Activated T-helper 17 cell treated with anti-CD3 and anti-CD28 coated beads, Interleukin-2, amount 50 U/mL, for 72 hours (primary cell): Measurements from ENCODE around the gene MRNIP. TPM values are rescaled to one million over a fixed set of nuclear protein-coding genes. Genes with fewer than 3 reads are reported as not detected.

Experiments used
- ATAC-seq: fragments of 150-1000 bp; cut with Tn5 transposase; replicated peaks from 2 replicates; pipeline ENCODE4 v1.10.0; 2021; ENCODE audit warnings: mild to moderate bottlenecking, moderate library complexity
- H3K27ac Mint-ChIP-seq: one replicate; pipeline ENCODE4 v1.8.0; 2022; ENCODE audit warnings: mixed read lengths
- H3K27me3 Mint-ChIP-seq: one replicate; pipeline ENCODE4 v1.8.0; 2022; ENCODE audit warnings: mixed read lengths
- H3K36me3 Mint-ChIP-seq: one replicate; pipeline ENCODE4 v1.8.0; 2022; ENCODE audit warnings: low read depth, mild to moderate bottlenecking, mixed read lengths
- H3K4me1 Mint-ChIP-seq: one replicate; pipeline ENCODE4 v1.8.0; 2022; ENCODE audit warnings: mixed read lengths
- H3K4me3 Mint-ChIP-seq: one replicate; pipeline ENCODE4 v1.8.0; 2022; ENCODE audit warnings: mild to moderate bottlenecking, mixed read lengths
- H3K9me3 Mint-ChIP-seq: one replicate; pipeline ENCODE4 v1.8.0; 2022; ENCODE audit warnings: mixed read lengths
- total RNA-seq, 2 donors: library from RNA; stranded (reverse); gene quantifications; one replicate each; pipeline ENCODE4 v1.2.3, GENCODE V29; 2022

MRNIP gene
- total RNA-seq, 2 donors from 2014 or later, result 17.4 to 35.2 TPM

- ATAC-seq, result peak; percentile 47
- H3K36me3 Mint-ChIP-seq, result peaks cover 44% of the 10 kb centered on the region
- H3K9me3 Mint-ChIP-seq, result no peaks in the 10 kb centered on the region
- H3K4me1 Mint-ChIP-seq, result peaks cover 17% of the 10 kb centered on the region
- peak overlapping the region; percentile 87 for H3K4me3 Mint-ChIP-seq
- H3K27me3 Mint-ChIP-seq, result no peaks in the 10 kb centered on the region
- H3K27ac Mint-ChIP-seq, result peak overlapping the region; percentile 61
Measured at GRCh38 chr5:179819296-179820126, 39.1 kb downstream of the MRNIP start.

DNA sequence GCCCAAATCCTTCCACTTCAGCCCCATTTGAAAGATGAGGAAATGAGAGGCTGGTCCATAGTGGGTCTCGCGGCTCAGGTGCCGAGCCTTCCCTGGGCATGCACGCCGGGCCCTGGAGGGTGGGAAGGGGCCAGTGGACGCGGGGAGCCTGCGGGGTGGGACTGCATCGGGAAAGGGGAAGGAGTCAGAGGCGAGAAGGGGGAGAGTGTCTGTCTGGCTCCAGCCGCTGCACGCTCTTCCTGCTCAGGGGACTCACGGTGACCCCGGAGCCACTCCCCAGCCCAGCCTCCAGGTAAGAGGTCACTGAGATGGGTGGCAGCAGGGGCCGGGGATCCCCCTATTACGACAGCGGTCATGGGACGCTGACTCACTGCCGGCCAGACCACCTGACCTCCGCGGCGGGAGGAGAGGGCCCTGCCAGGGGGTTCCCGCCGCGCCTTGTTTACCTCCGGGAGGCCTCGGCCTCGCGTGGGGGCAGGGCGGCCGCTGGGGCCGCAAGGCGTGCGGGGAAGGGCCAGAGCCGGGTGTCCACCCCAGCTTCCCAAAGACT lies 39.8 kb downstream of the MRNIP start:
- Mint-ChIP-seq H3K9me3 (no peaks in the 10 kb centered on the region), H3K36me3 (peaks cover 39% of the 10 kb centered on the region), H3K27ac (peak overlapping the region; percentile 61), H3K4me3 (peak overlapping the region; percentile 87), H3K27me3 (no peaks in the 10 kb centered on the region), H3K4me1 (peaks cover 16% of the 10 kb centered on the region)
- ATAC-seq, result peak; percentile 86

GRCh38 chr5:179817890-179818745 lies 40.5 kb downstream of the MRNIP start:
- peaks cover 39% of the 10 kb centered on the region for H3K36me3 Mint-ChIP-seq
- H3K4me3 Mint-ChIP-seq, result peak overlapping the region; percentile 87
- no peaks in the 10 kb centered on the region for H3K27me3 Mint-ChIP-seq
- H3K4me1 Mint-ChIP-seq, result peaks cover 16% of the 10 kb centered on the region
- peak overlapping the region; percentile 61 for H3K27ac Mint-ChIP-seq
- no peaks in the 10 kb centered on the region for H3K9me3 Mint-ChIP-seq
- no peak for ATAC-seq

- peak overlapping the region; percentile 87 for H3K4me3 Mint-ChIP-seq
Measured at GRCh38 chr5:179817470-179817840, 41.2 kb downstream of the MRNIP start.

DNA sequence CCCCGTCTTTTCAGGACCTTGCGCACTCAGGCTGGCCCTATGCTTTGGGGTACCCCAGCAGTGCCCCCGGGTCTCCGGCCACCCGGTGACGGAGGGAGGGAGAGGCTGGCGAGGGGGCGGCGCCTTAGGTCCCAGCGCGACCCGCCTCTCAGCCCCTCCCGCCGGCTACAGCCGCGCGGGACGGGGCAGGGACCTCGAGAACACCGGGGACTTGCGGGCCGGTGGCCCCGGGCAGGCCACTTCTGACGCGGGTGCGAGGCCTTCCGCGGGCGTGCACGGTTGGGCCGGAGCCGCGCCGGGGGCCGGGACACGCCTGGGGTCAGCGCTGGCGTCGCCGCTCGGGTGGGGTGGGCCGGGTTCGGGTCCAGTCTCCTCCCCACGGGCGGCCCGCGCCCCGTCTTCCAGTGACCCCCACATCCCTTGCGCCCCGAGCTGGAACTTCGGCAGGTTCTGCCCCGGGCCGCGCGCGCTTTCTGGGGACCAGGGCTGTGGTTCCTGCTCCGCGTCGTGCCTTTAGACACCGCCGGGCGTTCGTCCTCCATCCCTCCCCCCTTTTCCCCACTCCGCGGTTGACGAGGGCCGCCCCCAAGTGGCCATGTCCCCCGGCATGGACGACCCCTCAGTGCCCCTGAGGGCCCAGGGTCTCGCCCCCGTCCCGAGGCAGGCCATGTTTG lies 41.7 kb downstream of the MRNIP start:
- H3K27ac Mint-ChIP-seq, result no peak overlapping the region
- peak overlapping the region; percentile 87 for H3K4me3 Mint-ChIP-seq
- H3K27me3 Mint-ChIP-seq, result no peaks in the 10 kb centered on the region
- peaks cover 11% of the 10 kb centered on the region for H3K4me1 Mint-ChIP-seq
- no peaks in the 10 kb centered on the region for H3K9me3 Mint-ChIP-seq
- ATAC-seq, result no peak
- peaks cover 39% of the 10 kb centered on the region for H3K36me3 Mint-ChIP-seq

More at GRCh38 chr5:179817470-179817840, 41.2 kb downstream of the MRNIP start:
- H3K27ac Mint-ChIP-seq, result no peak overlapping the region
- no peaks in the 10 kb centered on the region for H3K27me3 Mint-ChIP-seq
- H3K4me1 Mint-ChIP-seq, result peaks cover 16% of the 10 kb centered on the region
- H3K9me3 Mint-ChIP-seq, result no peaks in the 10 kb centered on the region
- no peak for ATAC-seq
- H3K36me3 Mint-ChIP-seq, result peaks cover 39% of the 10 kb centered on the region

GRCh38 chr5:179816401-179816795 lies 42.2 kb downstream of the MRNIP start:
- Mint-ChIP-seq H3K36me3 (peaks cover 39% of the 10 kb centered on the region), H3K4me3 (no peak overlapping the region), H3K27ac (no peak overlapping the region), H3K27me3 (no peaks in the 10 kb centered on the region), H3K4me1 (peaks cover 9% of the 10 kb centered on the region), H3K9me3 (no peaks in the 10 kb centered on the region)
- ATAC-seq, result no peak

- H3K4me3 Mint-ChIP-seq, result no peak overlapping the region
- no peaks in the 10 kb centered on the region for H3K27me3 Mint-ChIP-seq
- peaks cover 40% of the 10 kb centered on the region for H3K36me3 Mint-ChIP-seq
- peaks cover 9% of the 10 kb centered on the region for H3K4me1 Mint-ChIP-seq
- H3K27ac Mint-ChIP-seq, result no peak overlapping the region
- ATAC-seq, result no peak
- no peaks in the 10 kb centered on the region for H3K9me3 Mint-ChIP-seq
Measured at GRCh38 chr5:179815491-179816249, 42.9 kb downstream of the MRNIP start.

DNA sequence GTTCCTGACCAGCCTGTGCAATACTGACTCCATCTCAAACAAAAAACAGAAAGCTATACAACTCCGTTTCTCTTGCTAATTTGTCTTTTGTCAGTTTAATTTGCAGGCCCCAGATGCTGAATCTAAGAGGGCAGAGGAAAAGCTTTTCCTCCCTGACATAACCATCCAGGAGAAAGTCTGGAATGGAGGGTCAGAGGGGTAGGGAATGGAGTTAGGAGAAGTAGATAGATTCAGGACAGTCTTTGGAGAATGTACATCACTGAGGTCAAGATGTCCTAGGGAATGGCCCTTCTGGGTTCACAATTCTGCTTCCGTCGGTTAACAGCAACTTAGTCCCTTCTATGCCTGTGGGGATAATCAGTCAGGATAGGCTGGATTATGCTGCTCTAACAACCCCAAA lies 44.5 kb downstream of the MRNIP start:
- no peak overlapping the region for H3K4me3 Mint-ChIP-seq
- no peaks in the 10 kb centered on the region for H3K9me3 Mint-ChIP-seq
- ATAC-seq, result no peak
- H3K36me3 Mint-ChIP-seq, result peaks cover 34% of the 10 kb centered on the region
- no peaks in the 10 kb centered on the region for H3K27me3 Mint-ChIP-seq
- H3K4me1 Mint-ChIP-seq, result peaks cover 4% of the 10 kb centered on the region
- no peak overlapping the region for H3K27ac Mint-ChIP-seq

DNA sequence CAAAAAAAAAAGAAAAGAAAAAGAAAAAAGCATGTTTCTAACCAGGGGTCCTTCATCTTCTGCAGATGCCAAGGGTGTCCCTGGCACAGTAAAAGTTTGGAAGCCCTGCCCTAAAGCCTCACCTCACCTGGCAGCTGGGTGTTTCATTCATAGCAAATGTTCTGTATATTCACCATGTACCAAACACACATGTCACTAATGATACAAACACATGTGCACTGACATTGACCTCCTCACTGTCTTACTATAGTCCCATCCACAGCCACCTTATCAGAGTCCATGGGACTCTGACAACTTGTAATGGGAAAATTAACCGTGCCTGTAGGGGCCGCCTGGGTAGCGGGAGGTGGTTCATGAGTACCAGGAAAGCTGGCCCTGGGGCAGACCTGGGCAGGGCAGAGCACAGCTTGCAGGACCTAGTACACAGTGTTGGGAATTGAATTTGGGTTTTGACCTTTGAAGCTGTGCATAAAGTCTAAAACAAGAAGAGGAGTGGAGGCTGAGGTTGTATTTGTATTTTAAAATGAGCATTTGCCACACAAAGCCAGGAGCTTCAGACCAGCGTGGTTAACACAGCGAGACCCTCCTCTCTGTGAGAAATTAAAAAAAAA lies 45.5 kb downstream of the MRNIP start:
- H3K36me3 Mint-ChIP-seq, result peaks cover 34% of the 10 kb centered on the region
- no peaks in the 10 kb centered on the region for H3K9me3 Mint-ChIP-seq
- ATAC-seq, result no peak
- no peaks in the 10 kb centered on the region for H3K27me3 Mint-ChIP-seq
- peaks cover 4% of the 10 kb centered on the region for H3K4me1 Mint-ChIP-seq
- H3K4me3 Mint-ChIP-seq, result no peak overlapping the region
- no peak overlapping the region for H3K27ac Mint-ChIP-seq

- Mint-ChIP-seq H3K27ac (no peak overlapping the region), H3K9me3 (no peaks in the 10 kb centered on the region), H3K4me1 (peaks cover 4% of the 10 kb centered on the region), H3K36me3 (peaks cover 34% of the 10 kb centered on the region), H3K27me3 (no peaks in the 10 kb centered on the region), H3K4me3 (no peak overlapping the region)
- no peak for ATAC-seq
Measured at GRCh38 chr5:179812135-179812825, 46.3 kb downstream of the MRNIP start.

DNA sequence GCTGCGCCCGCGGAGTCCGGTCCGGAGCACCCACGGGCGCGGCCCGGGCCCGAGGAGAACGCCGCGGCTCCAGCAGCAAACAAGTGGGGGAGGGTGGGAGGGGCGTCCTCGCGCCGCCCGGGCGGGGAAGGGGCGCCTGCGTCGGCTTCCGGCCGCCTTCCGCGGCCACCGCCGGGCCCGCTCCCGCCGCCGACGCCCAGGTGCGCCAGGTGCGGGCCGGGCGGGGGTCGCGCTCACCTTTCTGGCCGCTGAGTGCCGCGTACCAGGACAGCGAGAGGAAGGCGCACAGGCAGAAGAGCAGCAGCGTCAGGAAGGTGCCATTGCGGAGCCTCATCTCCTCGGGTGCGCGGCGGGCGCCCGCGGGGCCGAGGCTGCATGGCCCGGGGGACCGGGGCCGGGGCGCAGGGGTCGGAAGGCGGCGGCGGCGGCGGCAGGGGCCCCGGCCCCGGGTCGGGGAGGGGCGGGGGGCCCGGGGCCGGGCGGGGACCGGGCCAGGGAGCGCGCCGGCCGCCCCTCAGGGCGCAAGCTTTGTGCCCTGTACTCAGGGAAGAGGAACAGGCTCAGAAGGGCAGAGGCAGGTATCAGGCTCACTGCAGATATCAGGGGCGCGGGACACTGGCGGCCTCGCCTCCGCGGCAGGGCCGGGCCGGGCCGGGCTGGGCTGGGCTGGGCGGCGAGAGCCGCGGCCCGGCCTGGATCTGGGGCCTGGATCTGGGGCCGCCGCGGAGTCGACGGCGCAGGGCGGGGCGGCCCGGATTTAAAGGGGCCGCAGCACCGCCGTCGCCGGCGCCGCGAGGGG lies 52.2 kb downstream of the MRNIP start, which contains the start of gene MGAT4B:
Gene MGAT4B, minus strand, starts transcription at position 617 of the 799 bp plus-strand sequence. Its CDS starts 283 bp downstream, at position 334.
- Mint-ChIP-seq H3K27ac (no peak within 1 kb of the TSS), H3K27me3 (no peaks in the 10 kb centered on the region)
- ATAC-seq, result peak; percentile 59

DNA sequence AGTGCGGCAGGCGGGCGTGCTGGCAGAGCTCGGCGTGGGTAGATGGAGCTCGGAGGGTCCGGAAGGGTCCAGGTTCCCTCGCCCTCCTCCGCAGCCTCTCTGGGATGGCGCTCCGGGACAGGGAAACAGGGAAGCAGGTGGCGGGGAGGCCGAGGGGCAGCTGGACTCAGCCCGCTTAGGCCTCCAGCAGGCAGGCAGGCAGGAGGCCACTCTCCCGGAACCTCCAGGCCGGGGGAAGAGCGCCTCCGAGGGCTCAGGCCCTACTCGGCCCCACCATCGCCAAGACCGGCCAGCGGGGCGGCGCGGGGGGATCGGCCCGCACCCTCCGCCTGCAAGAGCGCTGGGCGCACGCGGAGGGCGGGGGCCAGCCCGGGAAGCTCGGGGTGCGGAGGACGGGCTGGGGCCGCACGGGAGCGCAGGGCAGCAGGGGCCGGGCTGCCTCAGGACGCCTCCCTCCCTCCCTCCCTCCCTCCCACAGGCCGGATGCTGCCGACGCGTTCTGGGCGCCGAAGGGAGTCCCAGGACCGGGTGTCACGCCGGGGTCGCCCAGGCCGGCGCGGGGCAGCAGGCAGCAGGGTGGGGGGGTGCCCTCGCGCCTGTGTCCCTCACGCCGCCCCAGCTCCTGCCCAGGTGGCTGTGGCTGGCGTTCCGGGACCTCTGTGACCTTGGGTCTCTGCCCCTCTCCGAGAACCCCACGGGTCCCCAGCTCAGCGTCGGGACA lies 52.9 kb downstream of the MRNIP start:
- H3K27ac Mint-ChIP-seq, result peak overlapping the region; percentile 89
- H3K4me3 Mint-ChIP-seq, result peak overlapping the region; percentile 88
- H3K4me1 Mint-ChIP-seq, result peaks cover 21% of the 10 kb centered on the region
- peaks cover 14% of the 10 kb centered on the region for H3K36me3 Mint-ChIP-seq
- ATAC-seq, result peak; percentile 15
- H3K9me3 Mint-ChIP-seq, result no peaks in the 10 kb centered on the region
- H3K27me3 Mint-ChIP-seq, result no peaks in the 10 kb centered on the region

More for the DNA sequence above, 52.2 kb downstream of the MRNIP start, which contains the start of gene MGAT4B:
- H3K4me1 Mint-ChIP-seq, result peaks cover 21% of the 10 kb centered on the region
- H3K4me3 Mint-ChIP-seq, result peak within 1 kb of the TSS; percentile 88
- no peaks in the 10 kb centered on the region for H3K9me3 Mint-ChIP-seq
- peaks cover 16% of the 10 kb centered on the region for H3K36me3 Mint-ChIP-seq
